NCI-H1436 (cell line): ENCODE data around the gene LRRC47.
"Not testable (repeated sequence)": the region's sequence is repeated elsewhere in the genome, so short reads cannot be mapped to it uniquely, and the experiment has no call there.

Experiments used
- DNase-seq: peaks from one replicate; lab custom pipeline; 2025; lab: John Stamatoyannopoulos, UW

The LRRC47 gene

GRCh38 chr1:3771108-3772026, 24.9 kb downstream of the LRRC47 start:
- DNase-seq: no peak

GRCh38 chr1:3770047-3770765, 26.1 kb downstream of the LRRC47 start:
- no peak for DNase-seq

- no peak for DNase-seq
Observed at GRCh38 chr1:3768811-3769390, 27.4 kb downstream of the LRRC47 start.

GRCh38 chr1:3767328-3767925, 28.9 kb downstream of the LRRC47 start:
- DNase-seq: no peak

GRCh38 chr1:3763351-3764125, 32.8 kb downstream of the LRRC47 start:
- no peak for DNase-seq

GRCh38 chr1:3762873-3763228, 33.4 kb downstream of the LRRC47 start:
- DNase-seq: no peak

GRCh38 chr1:3762151-3762872, 34.0 kb downstream of the LRRC47 start:
- DNase-seq: no peak

- DNase-seq: no peak
Observed at GRCh38 chr1:3761296-3762010, 34.8 kb downstream of the LRRC47 start.

- no peak for DNase-seq
Observed at GRCh38 chr1:3759796-3760195, 36.5 kb downstream of the LRRC47 start.

- DNase-seq: no peak
Observed at GRCh38 chr1:3759164-3759563, 37.1 kb downstream of the LRRC47 start.

GRCh38 chr1:3756394-3756793, 39.9 kb downstream of the LRRC47 start:
- no peak for DNase-seq

- no peak for DNase-seq
Observed at GRCh38 chr1:3753656-3754454, 42.4 kb downstream of the LRRC47 start.

GRCh38 chr1:3752400-3752945, 43.8 kb downstream of the LRRC47 start, which contains the start of gene CCDC27:
Gene CCDC27 (plus strand): TSS chr1:3752450. CDS start chr1:3752482, 32 bp downstream.
- no peak for DNase-seq

GRCh38 chr1:3750741-3751140, 45.6 kb downstream of the LRRC47 start:
- DNase-seq: no peak

GRCh38 chr1:3749512-3749911, 46.8 kb downstream of the LRRC47 start:
- DNase-seq: no peak

GRCh38 chr1:3748316-3748900, 47.9 kb downstream of the LRRC47 start:
- not testable (repeated sequence) for DNase-seq

- no peak for DNase-seq
Observed at GRCh38 chr1:3747903-3748302, 48.4 kb downstream of the LRRC47 start.

- no peak for DNase-seq
Observed at GRCh38 chr1:3747522-3747848, 48.8 kb downstream of the LRRC47 start.
